Measurements from ENCODE around the gene SDSL.

The SDSL gene

GRCh38 chr12:113422030-113422885 lies at the start of gene SDSL:
SDSL (plus strand) TSS chr12:113422380; CDS start chr12:113427983, 5,603 bp downstream.
- no peak for DNase-seq (ENCODE audit: low read depth)

- DNase-seq (ENCODE audit: low read depth): no peak
Observed at GRCh38 chr12:113373440-113373839, 48.7 kb upstream of the SDSL start.

GRCh38 chr12:113373969-113374368 lies 48.2 kb upstream of the SDSL start:
- DNase-seq (ENCODE audit: low read depth): no peak

- no peak for DNase-seq (ENCODE audit: low read depth)
Observed at GRCh38 chr12:113374823-113375428, 47.3 kb upstream of the SDSL start.

- DNase-seq (ENCODE audit: low read depth): no peak
Observed at GRCh38 chr12:113378291-113378690, 43.9 kb upstream of the SDSL start.

GRCh38 chr12:113381220-113381619 lies 41.0 kb upstream of the SDSL start:
- no peak for DNase-seq (ENCODE audit: low read depth)

GRCh38 chr12:113382206-113382605 lies 40.0 kb upstream of the SDSL start:
- DNase-seq (ENCODE audit: low read depth): no peak

GRCh38 chr12:113384778-113385177 lies 37.4 kb upstream of the SDSL start:
- no peak for DNase-seq (ENCODE audit: low read depth)

- DNase-seq (ENCODE audit: low read depth): no peak
Observed at GRCh38 chr12:113385282-113385882, 36.8 kb upstream of the SDSL start.

GRCh38 chr12:113386866-113387566 lies 35.2 kb upstream of the SDSL start:
- DNase-seq (ENCODE audit: low read depth): no peak

- DNase-seq (ENCODE audit: low read depth): no peak
Observed at GRCh38 chr12:113387631-113388030, 34.5 kb upstream of the SDSL start.

- no peak for DNase-seq (ENCODE audit: low read depth)
Observed at GRCh38 chr12:113388351-113388750, 33.8 kb upstream of the SDSL start.

- DNase-seq (ENCODE audit: low read depth): no peak
Observed at GRCh38 chr12:113390064-113391043, 31.8 kb upstream of the SDSL start.

- DNase-seq (ENCODE audit: low read depth): no peak
Observed at GRCh38 chr12:113391145-113391544, 31.0 kb upstream of the SDSL start.

GRCh38 chr12:113391650-113392337 lies 30.4 kb upstream of the SDSL start:
- DNase-seq (ENCODE audit: low read depth): no peak

GRCh38 chr12:113392520-113392919 lies 29.7 kb upstream of the SDSL start:
- no peak for DNase-seq (ENCODE audit: low read depth)

- no peak for DNase-seq (ENCODE audit: low read depth)
Observed at GRCh38 chr12:113392988-113393579, 29.1 kb upstream of the SDSL start.

- DNase-seq (ENCODE audit: low read depth): no peak
Observed at GRCh38 chr12:113393749-113394148, 28.4 kb upstream of the SDSL start.

GRCh38 chr12:113395119-113395518 lies 27.1 kb upstream of the SDSL start:
- DNase-seq (ENCODE audit: low read depth): no peak

GRCh38 chr12:113396200-113396599 lies 26.0 kb upstream of the SDSL start:
- no peak for DNase-seq (ENCODE audit: low read depth)
